SU-DHL-6 (cell line): ENCODE measurements around the gene PTGES3.
"Not testable (repeated sequence)": the region's sequence is repeated elsewhere in the genome, so short reads cannot be mapped to it uniquely, and the experiment has no call there.

Experiments
- CTCF ChIP-seq: fragments of 200-600 bp; sonication (generic); IDR thresholded peaks from one replicate; pipeline ENCODE4 v1.5.1; 2017; ENCODE audit warnings: antibody characterized with exemption, mild to moderate bottlenecking, low read length, moderate library complexity; ENCODE audit not compliant: insufficient read depth, poor library complexity, severe bottlenecking
- EZH2phosphoT487 ChIP-seq: fragments of 200-600 bp; sonication (generic), shearing (Covaris generic); conservative IDR thresholded peaks from 2 replicates; pipeline ENCODE4 v1.6.1; 2018; ENCODE audit warnings: mild to moderate bottlenecking, antibody characterized with exemption, low read length, moderate library complexity, mixed read lengths

DNA sequence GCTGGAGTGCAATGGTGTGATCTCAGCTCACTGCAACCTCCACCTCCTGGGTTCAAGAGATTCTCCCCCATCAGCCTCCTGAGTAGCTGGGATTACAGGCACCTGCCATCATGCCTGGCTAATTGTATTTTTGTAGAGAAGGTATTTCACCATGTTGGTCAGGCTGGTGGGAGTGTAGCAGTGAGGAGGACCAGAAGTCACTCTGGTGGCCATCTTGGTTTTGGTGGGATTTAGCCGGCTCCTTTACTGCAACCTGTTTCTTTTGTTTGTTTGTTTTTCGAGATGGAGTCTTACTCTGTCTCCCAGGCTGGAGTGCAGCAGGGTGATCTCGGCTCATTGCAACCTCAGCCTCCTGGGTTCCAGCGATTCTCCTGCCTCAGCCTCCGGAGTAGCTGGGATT, 16.4 kb upstream of the PTGES3 start:
- not testable (repeated sequence) for TF ChIP-seq CTCF, EZH2phosphoT487
